ENCODE results near the gene STBD1. TPM values are rescaled to one million over a fixed set of nuclear protein-coding genes. Genes with fewer than 3 reads are reported as not detected.
"Not testable (repeated sequence)": the region's sequence is repeated elsewhere in the genome, so short reads cannot be mapped to it uniquely, and the experiment has no call there.

STBD1 gene
- total RNA-seq, 3 donors from 2014 or later = 11.9 to 34.3 (median 19.7) TPM

- Histone ChIP-seq H3K9me3 (no peaks in the 10 kb centered on the region), H3K4me1 (ENCODE audit: low read depth) (no peaks in the 10 kb centered on the region), H3K36me3 (ENCODE audit: low read depth) (no peaks in the 10 kb centered on the region), H3K4me3 (no peak overlapping the region)
- ATAC-seq (peak; percentile 41), DNase-seq (peak in 1 of 3 donors; percentile 14)
- TF ChIP-seq CTCF (IDR thresholded peaks at IDR 0.05) = no peak
- intact Hi-C loops (cut with DNase I, micrococcal nuclease) = no loop called here
These were observed 48.3 kb downstream of the STBD1 start for GRCh38 chr4:76354517-76355473.

GRCh38 chr4:76357981-76358380 lies 51.4 kb downstream of the STBD1 start:
- Histone ChIP-seq H3K36me3 (ENCODE audit: low read depth) (no peaks in the 10 kb centered on the region), H3K4me3 (no peak overlapping the region), H3K9me3 (peaks cover 9% of the 10 kb centered on the region), H3K4me1 (ENCODE audit: low read depth) (no peaks in the 10 kb centered on the region)
- no peak for DNase-seq
- intact Hi-C loops (cut with DNase I, micrococcal nuclease) = no loop called here
- no peak for ATAC-seq
- TF ChIP-seq CTCF (IDR thresholded peaks at IDR 0.05) = no peak

GRCh38 chr4:76359881-76360466 lies 53.4 kb downstream of the STBD1 start:
- DNase-seq; H3K9me3 ChIP-seq; H3K36me3 ChIP-seq (ENCODE audit: low read depth); H3K4me3 ChIP-seq; intact Hi-C loops (cut with DNase I, micrococcal nuclease); ATAC-seq; H3K4me1 ChIP-seq (ENCODE audit: low read depth): not testable (repeated sequence)

Other genes starting within 250 kb of the STBD1 start
- gene ART3, start 232.0 kb upstream of the STBD1 start, total RNA-seq = 1 to 10 TPM in 2 of 3 donors, not detected in 1; 1.1 to 2.2 TPM
- 10 to 100 TPM; 32.1 to 40.3 (median 36.4) TPM for gene NUP54, start 158.3 kb upstream of the STBD1 start, total RNA-seq
- gene SCARB2, start 92.9 kb upstream of the STBD1 start, total RNA-seq = 100 to 1,000 TPM; 148 to 183 (median 172) TPM
- 1 to 10 TPM; 3.3 to 9.8 (median 6.1) TPM for gene FAM47E, start 55.0 kb upstream of the STBD1 start, total RNA-seq
- under 1 TPM in 1 of 3 donors, not detected in 2; 0.82 TPM for gene CCDC158, start 114.4 kb downstream of the STBD1 start, total RNA-seq
- 100 to 1,000 TPM; 105 to 263 (median 158) TPM for gene SHROOM3, start 128.5 kb downstream of the STBD1 start, total RNA-seq

Data from mucosa of descending colon (tissue), 3 donors.